ENCODE data around the gene SNTG2. TPM values are rescaled to one million over a fixed set of nuclear protein-coding genes. Genes with fewer than 3 reads are reported as not detected.

Gene SNTG2
- total RNA-seq, 2 donors from 2014 or later, result 4.1 to 11.9 TPM

GRCh38 chr2:975095-975494, 24.4 kb downstream of the SNTG2 start:
- no peaks in the 10 kb centered on the region for H3K4me1 ChIP-seq (ENCODE audit: control insufficient read depth, insufficient read depth, low read length)
- no peak overlapping the region for H3K4me3 Mint-ChIP-seq
- TF ChIP-seq CTCF (conservative IDR thresholded peaks at IDR 0.05), result no peak
- no peaks in the 10 kb centered on the region for H3K36me3 ChIP-seq (ENCODE audit: control insufficient read depth, insufficient read depth, low read length)
- WGBS, 2 experiments (ENCODE audit: insufficient coverage in 1 of 2, insufficient read length in 1 of 2), result 93 to 100% methylated on average over 1 to 4 of the region's 4 CpGs
- peaks cover 3% of the 10 kb centered on the region for H3K4me1 Mint-ChIP-seq
- no peak overlapping the region for H3K4me3 ChIP-seq (ENCODE audit: low read length)
- H3K27me3 ChIP-seq (ENCODE audit: control insufficient read depth, insufficient read depth, low read length, poor library complexity, severe bottlenecking), result no peaks in the 10 kb centered on the region
- H3K9me3 ChIP-seq (ENCODE audit: control insufficient read depth, low read length), result no peaks in the 10 kb centered on the region
- no peaks in the 10 kb centered on the region for H3K27me3 Mint-ChIP-seq (ENCODE audit: insufficient read depth)
- no peak overlapping the region for H3K27ac Mint-ChIP-seq
- no peak overlapping the region for H3K27ac ChIP-seq (ENCODE audit: low read depth, low read length)
- DNase-seq, result no peak
- no peaks in the 10 kb centered on the region for H3K9me3 Mint-ChIP-seq
- H3K36me3 Mint-ChIP-seq (ENCODE audit: low read depth), result no peaks in the 10 kb centered on the region
- no peak overlapping the region for H3K9ac ChIP-seq (ENCODE audit: extremely low read depth, low read length, poor library complexity, severe bottlenecking)

- Mint-ChIP-seq H3K4me3 (no peak overlapping the region), H3K27ac (no peak overlapping the region), H3K4me1 (peaks cover 3% of the 10 kb centered on the region), H3K27me3 (ENCODE audit: insufficient read depth) (no peaks in the 10 kb centered on the region), H3K36me3 (ENCODE audit: low read depth) (no peaks in the 10 kb centered on the region), H3K9me3 (no peaks in the 10 kb centered on the region)
- 64 to 73% methylated on average over 5 to 8 of the region's 8 CpGs for WGBS, 2 experiments (ENCODE audit: insufficient coverage in 1 of 2, insufficient read length in 1 of 2)
- no peak overlapping the region for H3K9ac ChIP-seq (ENCODE audit: extremely low read depth, low read length, poor library complexity, severe bottlenecking)
- no peak overlapping the region for H3K27ac ChIP-seq (ENCODE audit: low read depth, low read length)
- no peak for TF ChIP-seq CTCF (conservative IDR thresholded peaks at IDR 0.05)
- no peaks in the 10 kb centered on the region for H3K36me3 ChIP-seq (ENCODE audit: control insufficient read depth, insufficient read depth, low read length)
- peak; percentile 38 for DNase-seq
- H3K9me3 ChIP-seq (ENCODE audit: control insufficient read depth, low read length), result no peaks in the 10 kb centered on the region
- no peak overlapping the region for H3K4me3 ChIP-seq (ENCODE audit: low read length)
- no peaks in the 10 kb centered on the region for H3K4me1 ChIP-seq (ENCODE audit: control insufficient read depth, insufficient read depth, low read length)
- no peaks in the 10 kb centered on the region for H3K27me3 ChIP-seq (ENCODE audit: control insufficient read depth, insufficient read depth, low read length, poor library complexity, severe bottlenecking)
Measured at GRCh38 chr2:979069-979928, 28.6 kb downstream of the SNTG2 start.

GRCh38 chr2:980176-980575, 29.5 kb downstream of the SNTG2 start:
- Histone ChIP-seq H3K4me3 (ENCODE audit: low read length) (no peak overlapping the region), H3K9ac (ENCODE audit: extremely low read depth, low read length, poor library complexity, severe bottlenecking) (no peak overlapping the region), H3K36me3 (ENCODE audit: control insufficient read depth, insufficient read depth, low read length) (no peaks in the 10 kb centered on the region), H3K27me3 (ENCODE audit: control insufficient read depth, insufficient read depth, low read length, poor library complexity, severe bottlenecking) (no peaks in the 10 kb centered on the region), H3K27ac (ENCODE audit: low read depth, low read length) (no peak overlapping the region), H3K4me1 (ENCODE audit: control insufficient read depth, insufficient read depth, low read length) (no peaks in the 10 kb centered on the region), H3K9me3 (ENCODE audit: control insufficient read depth, low read length) (no peaks in the 10 kb centered on the region)
- no peaks in the 10 kb centered on the region for H3K36me3 Mint-ChIP-seq (ENCODE audit: low read depth)
- no peak for DNase-seq
- H3K27me3 Mint-ChIP-seq (ENCODE audit: insufficient read depth), result no peaks in the 10 kb centered on the region
- no peaks in the 10 kb centered on the region for H3K9me3 Mint-ChIP-seq
- WGBS, 2 experiments (ENCODE audit: insufficient coverage in 1 of 2, insufficient read length in 1 of 2), result 88 to 100% methylated on average over 2 to 4 of the region's 4 CpGs
- H3K4me1 Mint-ChIP-seq, result peaks cover 3% of the 10 kb centered on the region
- H3K4me3 Mint-ChIP-seq, result no peak overlapping the region
- no peak overlapping the region for H3K27ac Mint-ChIP-seq
- TF ChIP-seq CTCF (conservative IDR thresholded peaks at IDR 0.05), result no peak

Measured in endodermal cell (in vitro differentiated cells).